GM21381 (cell line): ENCODE results near the gene MICOS13.

Experiments used
- ATAC-seq: cut with Tn5 transposase; IDR thresholded peaks from one replicate; pipeline ENCODE4 v1.9.1; 2021; ENCODE audit warnings: mild to moderate bottlenecking, moderate library complexity; ENCODE audit not compliant: unreplicated experiment

MICOS13 gene

DNA sequence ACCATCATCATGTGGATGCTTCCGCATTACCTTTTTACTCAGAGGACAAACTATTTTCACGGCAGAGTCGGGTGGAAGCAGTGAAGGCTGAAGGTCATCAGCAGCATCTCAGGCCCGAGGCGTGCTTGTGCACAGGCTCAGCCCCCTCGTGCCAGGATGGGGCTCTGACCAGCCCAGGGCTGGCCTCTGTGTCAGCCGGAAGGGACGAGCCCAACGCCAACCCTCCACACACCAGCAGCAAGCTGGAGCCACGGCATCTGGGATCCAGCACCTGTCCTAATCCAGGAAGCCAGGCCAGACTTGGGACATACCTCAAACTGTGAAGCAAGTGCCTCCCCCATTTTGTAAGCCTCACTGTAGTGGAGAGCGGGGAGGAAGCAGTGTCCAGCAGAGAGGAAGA, 11.1 kb downstream of the MICOS13 start:
- no peak for ATAC-seq

- no peak for ATAC-seq
Measured at GRCh38 chr19:5667751-5668271, 12.5 kb downstream of the MICOS13 start.

DNA sequence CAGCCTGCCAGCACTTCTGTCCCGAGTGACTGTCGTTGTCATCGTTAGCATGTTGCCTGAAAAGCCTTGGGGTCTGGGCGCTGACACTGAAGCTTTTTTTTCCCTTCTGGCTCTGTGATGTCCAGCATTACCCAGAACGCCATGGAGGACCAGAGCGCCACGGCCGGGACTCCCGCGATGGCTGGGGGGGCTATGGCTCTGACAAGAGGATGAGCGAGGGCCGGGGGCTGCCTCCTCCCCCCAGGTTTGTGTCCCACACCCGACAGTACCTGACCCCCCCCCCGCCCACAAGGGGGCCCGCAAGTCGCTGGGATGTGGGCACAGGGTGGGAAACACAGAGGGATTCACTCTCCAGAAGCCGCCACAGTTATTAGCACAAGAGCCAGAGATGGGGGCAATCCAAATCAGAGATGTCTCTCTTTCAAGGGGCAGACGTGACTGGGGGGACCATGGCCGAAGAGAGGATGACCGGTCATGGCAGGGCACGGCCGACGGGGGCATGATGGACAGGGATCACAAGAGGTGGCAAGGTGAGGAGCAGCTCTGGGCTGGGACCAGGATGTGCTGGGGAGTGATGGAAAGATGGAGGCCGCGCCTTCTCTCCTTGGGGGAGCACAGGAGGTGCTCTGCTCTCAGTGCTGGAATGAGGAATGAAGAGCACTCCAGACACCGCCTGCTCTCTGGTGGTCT, 13.2 kb downstream of the MICOS13 start:
- no peak for ATAC-seq

GRCh38 chr19:5665781-5666513, 14.4 kb downstream of the MICOS13 start:
- no peak for ATAC-seq

GRCh38 chr19:5664515-5664914, 15.8 kb downstream of the MICOS13 start:
- no peak for ATAC-seq

DNA sequence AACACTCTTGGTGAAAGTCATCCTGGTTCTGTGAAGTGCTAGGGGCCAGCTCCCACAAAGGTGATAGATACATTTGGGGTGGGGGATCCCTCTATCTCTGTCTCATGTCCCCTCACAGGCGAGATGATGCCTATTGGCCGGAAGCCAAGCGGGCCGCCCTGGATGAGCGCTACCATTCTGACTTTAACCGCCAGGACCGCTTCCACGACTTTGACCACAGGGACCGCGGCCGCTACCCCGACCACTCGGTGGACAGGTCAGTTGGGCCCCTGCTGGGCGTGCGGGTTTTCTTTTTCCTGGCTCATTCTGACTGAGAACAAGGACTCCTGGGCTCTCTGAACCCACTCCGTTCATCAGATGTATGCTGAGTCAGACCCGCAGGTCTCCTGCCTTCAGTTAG, 16.4 kb downstream of the MICOS13 start:
- no peak for ATAC-seq

DNA sequence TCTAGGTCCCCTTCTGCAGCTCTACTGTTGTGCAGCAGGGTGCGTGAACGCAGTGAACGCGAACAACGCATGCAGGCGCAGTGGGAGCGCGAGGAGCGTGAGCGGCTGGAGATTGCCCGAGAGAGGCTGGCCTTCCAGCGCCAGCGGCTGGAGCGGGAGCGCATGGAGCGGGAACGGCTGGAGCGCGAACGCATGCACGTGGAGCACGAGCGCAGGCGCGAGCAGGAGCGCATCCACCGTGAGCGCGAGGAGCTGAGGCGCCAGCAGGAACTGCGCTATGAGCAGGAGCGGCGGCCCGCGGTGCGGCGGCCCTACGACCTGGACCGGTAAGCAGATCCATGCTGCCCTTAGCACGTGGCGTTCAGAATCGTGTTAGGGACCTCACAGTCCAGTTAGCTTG, 18.8 kb downstream of the MICOS13 start:
- no peak for ATAC-seq

- ATAC-seq, result no peak
Measured at GRCh38 chr19:5655412-5655811, 24.9 kb downstream of the MICOS13 start.

- no peak for ATAC-seq
Measured at GRCh38 chr19:5654931-5655330, 25.4 kb downstream of the MICOS13 start.

DNA sequence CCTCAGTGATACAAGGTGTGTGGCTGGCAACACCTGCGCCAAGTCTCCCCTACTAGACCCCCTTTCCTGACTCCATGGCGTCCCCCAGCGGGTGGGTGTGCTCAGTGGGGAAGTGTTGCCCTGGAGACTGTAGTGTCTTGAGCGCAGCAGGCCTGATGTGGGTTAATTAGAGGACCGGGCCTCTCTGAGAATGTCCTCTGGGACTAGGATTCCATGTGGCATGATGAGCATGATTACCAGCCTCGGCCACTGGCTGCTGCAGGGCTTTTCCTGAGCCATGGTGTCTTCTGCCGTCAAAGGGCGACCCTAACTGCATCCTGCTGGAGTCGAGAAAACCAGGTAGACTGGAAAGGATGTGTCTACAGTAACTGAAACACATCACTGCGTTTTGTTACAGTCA, 28.1 kb downstream of the MICOS13 start:
- no peak for ATAC-seq

DNA sequence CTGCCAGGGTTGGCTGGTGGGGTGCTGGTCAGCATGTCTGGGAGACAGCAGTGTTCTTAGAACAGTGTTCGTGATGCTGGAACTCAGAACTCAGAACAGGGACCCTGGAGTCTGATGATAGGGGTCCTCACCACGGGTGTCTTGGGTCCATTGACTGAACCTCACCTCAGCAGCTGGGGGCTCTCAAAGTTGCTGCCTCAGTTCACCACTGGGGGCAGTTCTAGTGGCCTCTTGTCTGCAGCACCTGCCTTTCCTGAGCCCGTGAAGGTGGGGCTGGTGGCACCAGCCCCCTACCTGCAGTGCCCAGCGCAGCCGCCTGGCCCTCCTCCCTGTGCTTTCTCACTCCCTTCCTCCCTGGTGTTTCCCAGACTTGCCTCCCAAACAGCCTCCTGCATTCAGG, 29.0 kb downstream of the MICOS13 start:
- ATAC-seq, result no peak

- ATAC-seq, result no peak
Measured at GRCh38 chr19:5648464-5648863, 31.9 kb downstream of the MICOS13 start.

DNA sequence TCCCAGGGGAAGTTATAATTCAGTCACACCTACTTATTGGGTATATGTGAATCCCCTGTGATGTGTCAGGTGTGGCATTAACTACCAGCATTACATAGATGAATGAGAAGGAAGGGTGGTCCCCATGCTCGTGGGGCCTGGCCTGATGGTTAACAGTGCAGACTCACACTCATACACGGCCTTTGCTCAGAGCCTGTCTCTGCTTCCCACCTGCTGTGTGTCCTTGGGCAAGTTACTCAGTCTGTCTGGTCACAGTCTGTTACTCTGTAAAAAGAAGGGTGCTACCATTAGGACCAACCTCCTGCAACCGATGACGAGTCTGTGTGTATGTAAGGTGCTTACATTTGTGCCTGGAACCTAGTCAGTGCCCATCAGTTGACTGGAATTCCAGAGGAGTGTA, 33.6 kb downstream of the MICOS13 start:
- ATAC-seq, result no peak

- ATAC-seq, result no peak
Measured at GRCh38 chr19:5645409-5645808, 34.9 kb downstream of the MICOS13 start.

DNA sequence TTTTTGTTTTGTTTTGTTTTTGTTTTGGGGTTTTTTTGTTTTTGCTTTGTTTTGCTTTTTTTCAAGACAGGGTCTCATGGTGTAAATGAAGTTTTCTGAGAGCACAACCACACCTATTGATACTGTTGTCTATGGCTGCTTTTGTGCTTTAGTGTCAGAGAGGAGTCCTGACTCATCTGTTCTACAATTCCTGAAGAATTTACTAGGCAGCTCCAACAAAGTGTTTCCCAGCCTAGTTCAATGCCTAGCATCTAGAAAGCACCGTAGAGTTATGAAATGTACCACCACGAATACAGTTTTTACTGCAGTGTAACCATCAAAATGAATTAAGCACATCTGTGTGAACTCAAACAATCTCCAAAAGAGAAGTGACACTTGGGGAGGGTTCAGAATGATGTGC, 36.3 kb downstream of the MICOS13 start:
- ATAC-seq, result no peak

- ATAC-seq, result no peak
Measured at GRCh38 chr19:5643060-5643459, 37.3 kb downstream of the MICOS13 start.

GRCh38 chr19:5642204-5642603, 38.1 kb downstream of the MICOS13 start:
- ATAC-seq, result no peak

GRCh38 chr19:5641171-5641570, 39.1 kb downstream of the MICOS13 start:
- ATAC-seq, result no peak

GRCh38 chr19:5637971-5638370, 42.3 kb downstream of the MICOS13 start:
- no peak for ATAC-seq

DNA sequence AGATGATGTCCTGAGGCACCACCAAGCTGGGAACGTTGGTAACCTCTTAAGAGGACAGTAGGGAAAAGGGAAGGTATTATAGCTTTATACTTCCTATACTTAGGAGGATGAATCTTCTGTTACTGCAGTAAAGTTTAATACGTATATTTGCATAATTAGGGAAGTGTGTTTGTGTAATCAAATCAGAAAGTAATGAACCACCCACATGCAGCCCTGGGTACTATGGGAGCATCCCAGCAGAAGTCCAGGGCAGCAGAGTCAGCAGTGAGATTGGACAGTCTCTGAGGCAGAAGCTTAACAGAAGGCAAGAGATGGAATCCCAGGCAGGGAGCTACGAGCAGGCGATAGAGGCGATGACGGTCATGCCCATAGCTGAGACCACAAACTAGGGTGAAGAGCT, 44.9 kb downstream of the MICOS13 start:
- no peak for ATAC-seq

DNA sequence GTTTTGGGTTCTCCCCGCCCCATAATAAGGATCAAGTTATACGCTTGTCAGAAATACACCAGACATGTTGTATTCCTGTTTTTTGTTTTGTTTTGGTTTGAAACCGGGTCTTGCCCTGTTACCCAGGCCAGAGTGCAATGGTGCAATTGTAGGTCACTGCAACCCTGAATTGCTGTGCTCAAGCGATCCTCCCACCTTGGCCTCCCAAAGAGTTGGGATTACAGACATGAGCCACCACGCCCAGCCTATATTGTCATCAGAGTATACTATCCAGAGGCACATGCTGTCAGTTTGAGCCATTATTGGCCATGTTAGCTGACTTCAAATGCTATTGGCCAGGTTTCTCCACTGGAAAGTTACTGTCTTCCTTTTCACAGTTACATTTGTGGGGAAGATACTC, 47.7 kb downstream of the MICOS13 start:
- no peak for ATAC-seq

GRCh38 chr19:5632241-5632612, 48.1 kb downstream of the MICOS13 start:
- ATAC-seq, result no peak
